ENCODE results near the gene PPARA.

PPARA gene

GRCh38 chr22:46140989-46141928 lies 9.1 kb upstream of the PPARA start:
- H2AFZ ChIP-seq (ENCODE audit: low read length) = no peak overlapping the region
- no peak overlapping the region for H4K91ac ChIP-seq (ENCODE audit: low read depth, low read length, poor library complexity)
- no peak overlapping the region for H2BK15ac ChIP-seq (ENCODE audit: low read length)
- H3K14ac ChIP-seq (ENCODE audit: low read length) = no peak overlapping the region
- H4K8ac ChIP-seq (ENCODE audit: low read depth, low read length) = no peak overlapping the region
- H3K4ac ChIP-seq (ENCODE audit: low read length) = no peak overlapping the region
- no peaks in the 10 kb centered on the region for H3K36me3 ChIP-seq (replicated peaks in 1 of 2; ENCODE audit: control insufficient read depth in 2 of 2, insufficient read depth in 2 of 2, low read length in 2 of 2)
- H2BK5ac ChIP-seq (ENCODE audit: low read length) = no peak overlapping the region
- no peak for DNase-seq (ENCODE audit: low spot score)
- no peak overlapping the region for H2AK5ac ChIP-seq (ENCODE audit: low read depth, low read length)
- no peak overlapping the region for H3K4me2 ChIP-seq (ENCODE audit: insufficient read depth, low read length, poor library complexity, severe bottlenecking)
- no peak overlapping the region for H3K23ac ChIP-seq (ENCODE audit: low read depth, low read length, poor library complexity)
- H2BK120ac ChIP-seq (ENCODE audit: low read depth, low read length) = no peak overlapping the region
- peaks cover 0 to 31% (median 3%) of the 10 kb centered on the region in 3 experiments for H3K27me3 ChIP-seq (ENCODE audit: control insufficient read depth in 3 of 3, insufficient read depth in 3 of 3, low read depth in 1 of 3, low read length in 3 of 3)
- no peak overlapping the region for H3K27ac ChIP-seq (replicated peaks; ENCODE audit: low read length)
- no peak overlapping the region for H3K18ac ChIP-seq (ENCODE audit: low read length)
- H3K4me3 ChIP-seq (ENCODE audit: low read length in 2 of 2) = no peak overlapping the region
- H3K4me1 ChIP-seq (ENCODE audit: control insufficient read depth in 2 of 2, insufficient read depth in 1 of 2, low read depth in 1 of 2, low read length in 2 of 2) = peaks cover 0 to 11% of the 10 kb centered on the region in 2 donors
- H3K9me3 ChIP-seq (replicated peaks in 1 of 2; ENCODE audit: control insufficient read depth in 2 of 2, insufficient read depth in 1 of 2, low read depth in 1 of 2, low read length in 2 of 2) = no peaks in the 10 kb centered on the region
- no peak overlapping the region for H3K9ac ChIP-seq (ENCODE audit: low read depth, low read length, poor library complexity)
- WGBS, 2 donors (ENCODE audit: extremely low coverage in 2 of 2, insufficient read length in 2 of 2, insufficient replicate concordance in 1 of 2) = no CpG with 5 or more reads among the region's 16 CpGs
- H2BK12ac ChIP-seq (ENCODE audit: low read length) = no peak overlapping the region
- H3K79me1 ChIP-seq (ENCODE audit: low read depth, low read length) = no peaks in the 10 kb centered on the region

GRCh38 chr22:46142548-46143490 lies 7.5 kb upstream of the PPARA start:
- Histone ChIP-seq H2BK120ac (ENCODE audit: low read depth, low read length) (peak overlapping the region; percentile 52), H3K14ac (ENCODE audit: low read length) (peak overlapping the region; percentile 75), H2AK5ac (ENCODE audit: low read depth, low read length) (peak overlapping the region; percentile 33), H3K4me2 (ENCODE audit: insufficient read depth, low read length, poor library complexity, severe bottlenecking) (no peak overlapping the region), H2BK15ac (ENCODE audit: low read length) (no peak overlapping the region), H3K27ac (replicated peaks; ENCODE audit: low read length) (no peak overlapping the region), H3K4me3 (ENCODE audit: low read length in 2 of 2) (peak overlapping the region in 1 of 2 donors; percentile 18), H3K23ac (ENCODE audit: low read depth, low read length, poor library complexity) (peak overlapping the region; percentile 43), H3K36me3 (replicated peaks in 1 of 2; ENCODE audit: control insufficient read depth in 2 of 2, insufficient read depth in 2 of 2, low read length in 2 of 2) (no peaks in the 10 kb centered on the region), H3K27me3 (ENCODE audit: control insufficient read depth in 3 of 3, insufficient read depth in 3 of 3, low read depth in 1 of 3, low read length in 3 of 3) (peaks cover 0 to 46% (median 15%) of the 10 kb centered on the region in 3 experiments), H3K79me1 (ENCODE audit: low read depth, low read length) (no peaks in the 10 kb centered on the region), H2BK12ac (ENCODE audit: low read length) (peak overlapping the region; percentile 64), H3K4ac (ENCODE audit: low read length) (peak overlapping the region; percentile 81), H4K91ac (ENCODE audit: low read depth, low read length, poor library complexity) (no peak overlapping the region), H3K9me3 (replicated peaks in 1 of 2; ENCODE audit: control insufficient read depth in 2 of 2, insufficient read depth in 1 of 2, low read depth in 1 of 2, low read length in 2 of 2) (no peaks in the 10 kb centered on the region), H3K18ac (ENCODE audit: low read length) (peak overlapping the region; percentile 8), H3K4me1 (ENCODE audit: control insufficient read depth in 2 of 2, insufficient read depth in 1 of 2, low read depth in 1 of 2, low read length in 2 of 2) (no peaks in the 10 kb centered on the region), H3K9ac (ENCODE audit: low read depth, low read length, poor library complexity) (no peak overlapping the region), H2BK5ac (ENCODE audit: low read length) (no peak overlapping the region), H2AFZ (ENCODE audit: low read length) (no peak overlapping the region), H4K8ac (ENCODE audit: low read depth, low read length) (no peak overlapping the region)
- DNase-seq (ENCODE audit: low spot score) = no peak
- no CpG with 5 or more reads among the region's 14 CpGs for WGBS, 2 donors (ENCODE audit: extremely low coverage in 2 of 2, insufficient read length in 2 of 2, insufficient replicate concordance in 1 of 2)

- H3K4me1 ChIP-seq (ENCODE audit: control insufficient read depth in 2 of 2, insufficient read depth in 1 of 2, low read depth in 1 of 2, low read length in 2 of 2) = no peaks in the 10 kb centered on the region
- H2AK5ac ChIP-seq (ENCODE audit: low read depth, low read length) = no peak overlapping the region
- no peak overlapping the region for H3K4me3 ChIP-seq (ENCODE audit: low read length in 2 of 2)
- no peak overlapping the region for H3K23ac ChIP-seq (ENCODE audit: low read depth, low read length, poor library complexity)
- H2AFZ ChIP-seq (ENCODE audit: low read length) = no peak overlapping the region
- H3K4ac ChIP-seq (ENCODE audit: low read length) = no peak overlapping the region
- no peak overlapping the region for H3K14ac ChIP-seq (ENCODE audit: low read length)
- H4K91ac ChIP-seq (ENCODE audit: low read depth, low read length, poor library complexity) = no peak overlapping the region
- no peak for DNase-seq (ENCODE audit: low spot score)
- H3K18ac ChIP-seq (ENCODE audit: low read length) = peak overlapping the region; percentile 8
- no peak overlapping the region for H2BK15ac ChIP-seq (ENCODE audit: low read length)
- H2BK120ac ChIP-seq (ENCODE audit: low read depth, low read length) = peak overlapping the region; percentile 52
- WGBS, 2 donors (ENCODE audit: extremely low coverage in 2 of 2, insufficient read length in 2 of 2, insufficient replicate concordance in 1 of 2) = no CpG with 5 or more reads among the region's 8 CpGs
- no peaks in the 10 kb centered on the region for H3K79me1 ChIP-seq (ENCODE audit: low read depth, low read length)
- no peak overlapping the region for H2BK12ac ChIP-seq (ENCODE audit: low read length)
- no peaks in the 10 kb centered on the region for H3K9me3 ChIP-seq (replicated peaks in 1 of 2; ENCODE audit: control insufficient read depth in 2 of 2, insufficient read depth in 1 of 2, low read depth in 1 of 2, low read length in 2 of 2)
- H3K36me3 ChIP-seq (replicated peaks in 1 of 2; ENCODE audit: control insufficient read depth in 2 of 2, insufficient read depth in 2 of 2, low read length in 2 of 2) = no peaks in the 10 kb centered on the region
- H3K9ac ChIP-seq (ENCODE audit: low read depth, low read length, poor library complexity) = no peak overlapping the region
- no peak overlapping the region for H3K4me2 ChIP-seq (ENCODE audit: insufficient read depth, low read length, poor library complexity, severe bottlenecking)
- peaks cover 4 to 54% (median 22%) of the 10 kb centered on the region in 3 experiments for H3K27me3 ChIP-seq (ENCODE audit: control insufficient read depth in 3 of 3, insufficient read depth in 3 of 3, low read depth in 1 of 3, low read length in 3 of 3)
- H2BK5ac ChIP-seq (ENCODE audit: low read length) = no peak overlapping the region
- H4K8ac ChIP-seq (ENCODE audit: low read depth, low read length) = no peak overlapping the region
- no peak overlapping the region for H3K27ac ChIP-seq (replicated peaks; ENCODE audit: low read length)
Observed at GRCh38 chr22:46143491-46144147, 6.7 kb upstream of the PPARA start.
